GM23248 (cell line): ENCODE data around the gene BTNL3. TPM values are rescaled to one million over a fixed set of nuclear protein-coding genes. Genes with fewer than 3 reads are reported as not detected.

ENCODE experiments used
- DNase-seq: peaks from one replicate; pipeline ENCODE4 v3.0.0-alpha.2; 2015
- H2AFZ ChIP-seq: fragments of 200-600 bp; sonication (generic); 2 replicates; pipeline ENCODE4 v1.6.1; 2016; ENCODE audit warnings: antibody characterized with exemption
- H3F3A ChIP-seq: fragments of 200-600 bp; sonication (generic); 2 replicates; pipeline ENCODE4 v1.6.1; 2016; ENCODE audit warnings: mild to moderate bottlenecking, antibody characterized with exemption, mixed run types; ENCODE audit not compliant: insufficient read depth
- H3K27ac ChIP-seq: fragments of 200-600 bp; sonication (generic); 2 replicates; pipeline ENCODE4 v1.5.1; 2016; ENCODE audit warnings: mild to moderate bottlenecking
- H3K27me3 ChIP-seq: fragments of 200-600 bp; sonication (generic); replicated peaks from 2 replicates; pipeline ENCODE4 v1.6.1; 2016; ENCODE audit warnings: mild to moderate bottlenecking; ENCODE audit not compliant: insufficient read depth
- H3K36me3 ChIP-seq: fragments of 200-600 bp; sonication (generic); 2 replicates; pipeline ENCODE4 v1.6.1; 2016; ENCODE audit warnings: low read depth, mild to moderate bottlenecking
- H3K4me1 ChIP-seq: fragments of 200-600 bp; sonication (generic); 2 replicates; pipeline ENCODE4 v1.6.1; 2016; ENCODE audit warnings: mild to moderate bottlenecking; ENCODE audit not compliant: insufficient read depth
- H3K4me2 ChIP-seq: fragments of 200-600 bp; sonication (generic); one replicate; pipeline ENCODE4 v1.6.1; 2016; ENCODE audit warnings: mild to moderate bottlenecking; ENCODE audit not compliant: unreplicated experiment
- H3K4me3 ChIP-seq: fragments of 200-600 bp; sonication (generic); 2 replicates; pipeline ENCODE4 v1.5.1; 2016; ENCODE audit warnings: mild to moderate bottlenecking
- H3K79me2 ChIP-seq: fragments of 200-600 bp; sonication (generic); 2 replicates; pipeline ENCODE4 v1.6.1; 2016; ENCODE audit warnings: mild to moderate bottlenecking; ENCODE audit not compliant: insufficient read depth
- H3K9ac ChIP-seq: fragments of 200-600 bp; sonication (generic); 2 replicates; pipeline ENCODE4 v1.6.1; 2016; ENCODE audit warnings: mild to moderate bottlenecking
- H3K9me2 ChIP-seq: fragments of 200-600 bp; sonication (generic); 2 replicates; pipeline ENCODE4 v1.6.1; 2016; ENCODE audit warnings: mixed run types, mild to moderate bottlenecking, moderate library complexity; ENCODE audit not compliant: insufficient read depth
- H3K9me3 ChIP-seq: fragments of 200-600 bp; sonication (generic); one replicate; pipeline ENCODE4 v1.6.1; 2017; ENCODE audit warnings: low read depth
- H4K20me1 ChIP-seq: fragments of 200-600 bp; sonication (generic); 2 replicates; pipeline ENCODE4 v1.6.0; 2016; ENCODE audit not compliant: insufficient read depth
- EZH2 ChIP-seq: fragments of 200-600 bp; sonication (generic); IDR thresholded peaks from 2 replicates; pipeline ENCODE4 v1.6.1; 2018; ENCODE audit warnings: antibody characterized with exemption, mild to moderate bottlenecking; ENCODE audit not compliant: insufficient read depth, poor library complexity, severe bottlenecking
- EZH2phosphoT487 ChIP-seq: fragments of 200-600 bp; sonication (generic); IDR thresholded peaks from 2 replicates; pipeline ENCODE4 v1.6.1; 2018; ENCODE audit warnings: antibody characterized with exemption, moderate library complexity, mild to moderate bottlenecking, low read depth; ENCODE audit not compliant: insufficient read depth
- WGBS, 2 experiments: methylation state at CpG; one replicate each; pipeline ENCODE4 v1.1.6; 2015 to 2017; ENCODE audit warnings: low lambda C conversion rate in 2 of 2, low coverage in 1 of 2; ENCODE audit errors: missing lambda C conversion rate in 2 of 2; 5-methylcytosine and 5-hydroxymethylcytosine counted together
- in situ Hi-C: fragments of 300-500 bp; cut with MboI; formaldehyde crosslinking; loops from 2 replicates; pipeline ENCODE4 v1.15.0; 2020
- polyA plus RNA-seq: library from polyadenylated mRNA; unstranded; fragments of >200 nt; fragmentation: Nextera tagmentation; extraction: Ambion mirVana; gene quantifications from 2 replicates; pipeline ENCODE4 v1.2.1, GENCODE V29; 2016
- total RNA-seq: library from RNA; depleted of rRNA; stranded (reverse); fragments of >200 nt; shearing (Covaris generic); gene quantifications from 2 replicates; pipeline ENCODE4 v1.2.3, GENCODE V29; 2014

BTNL3 gene
- total and polyA plus RNA-seq, 2 experiments from 2014 or later = not detected

DNA sequence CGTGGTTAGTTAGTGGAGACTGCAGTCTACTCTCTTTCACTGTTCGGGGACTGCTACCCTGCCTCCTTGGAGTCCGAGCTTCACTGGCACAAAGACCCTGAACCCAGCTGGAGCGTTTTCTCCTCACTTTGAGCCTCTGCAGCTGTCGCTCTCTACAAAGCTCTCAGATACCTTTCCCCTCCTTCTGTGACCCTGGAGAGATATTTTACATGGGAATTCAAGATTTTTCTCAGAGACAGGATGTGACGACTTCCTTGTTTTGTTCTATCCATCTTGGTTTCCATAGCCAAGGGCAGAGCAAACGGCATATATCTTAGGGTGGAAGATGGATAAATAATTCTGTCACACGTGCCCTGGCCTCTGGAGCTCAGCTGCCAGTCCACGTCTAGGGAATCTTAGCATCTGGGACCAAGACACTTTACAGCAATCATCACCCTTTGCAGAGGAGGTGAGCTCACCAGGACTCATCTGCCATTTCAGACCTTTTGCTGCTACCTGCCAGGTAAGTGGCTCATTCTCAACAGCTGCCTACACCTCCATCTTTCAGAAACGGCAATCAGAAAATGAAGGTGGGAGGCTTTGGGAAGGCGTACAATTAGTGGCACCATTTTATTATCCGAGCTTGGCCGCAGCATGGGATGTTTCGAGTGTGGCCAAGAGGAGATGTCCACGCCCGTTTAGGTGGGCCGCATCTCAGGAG, 51.4 kb downstream of the BTNL3 start, which contains the start of gene BTNL9:
Gene BTNL9 (plus strand): TSS at position 336 of the 700 bp plus-strand sequence. CDS start 5,224 bp downstream, outside the sequence.
- TF ChIP-seq EZH2phosphoT487 = no peak
- no peak for TF ChIP-seq EZH2
- in situ Hi-C loops = loop anchor here (25.0 kb wide), 3 partner anchors 103 to 903 kb away; no protein-coding TSS in a partner anchor
- no peak within 1 kb of the TSS for H3K9ac ChIP-seq
- H3K9me2 ChIP-seq = no peaks in the 10 kb centered on the region
- H3K36me3 ChIP-seq = no peaks in the 10 kb centered on the region
- no peaks in the 10 kb centered on the region for H3K4me1 ChIP-seq
- no peak within 1 kb of the TSS for H2AFZ ChIP-seq
- no peaks in the 10 kb centered on the region for H3K79me2 ChIP-seq
- no peaks in the 10 kb centered on the region for H3F3A ChIP-seq
- no peak for DNase-seq
- no peak within 1 kb of the TSS for H3K4me2 ChIP-seq
- no peaks in the 10 kb centered on the region for H4K20me1 ChIP-seq
- WGBS, 2 experiments = 35 to 36% methylated on average over 17 of the region's 17 CpGs
- H3K4me3 ChIP-seq = no peak within 1 kb of the TSS
- H3K27me3 ChIP-seq = peaks cover 28% of the 10 kb centered on the region
- H3K9me3 ChIP-seq = no peaks in the 10 kb centered on the region
- H3K27ac ChIP-seq = no peak within 1 kb of the TSS

GRCh38 chr5:181040631-181040945, 51.9 kb downstream of the BTNL3 start:
- in situ Hi-C loops = loop anchor here (25.0 kb wide), 3 partner anchors 103 to 903 kb away; no protein-coding TSS in a partner anchor
- H3K79me2 ChIP-seq = no peaks in the 10 kb centered on the region
- no peak for TF ChIP-seq EZH2
- no peak for TF ChIP-seq EZH2phosphoT487
- peaks cover 28% of the 10 kb centered on the region for H3K27me3 ChIP-seq
- no peak overlapping the region for H3K4me3 ChIP-seq
- no peaks in the 10 kb centered on the region for H3K36me3 ChIP-seq
- no peaks in the 10 kb centered on the region for H3K4me1 ChIP-seq
- H3F3A ChIP-seq = no peaks in the 10 kb centered on the region
- H4K20me1 ChIP-seq = no peaks in the 10 kb centered on the region
- DNase-seq = no peak
- H3K9me2 ChIP-seq = no peaks in the 10 kb centered on the region
- H3K27ac ChIP-seq = no peak overlapping the region
- H3K9me3 ChIP-seq = no peaks in the 10 kb centered on the region
- H2AFZ ChIP-seq = no peak overlapping the region
- no peak overlapping the region for H3K4me2 ChIP-seq
- WGBS, 2 experiments = 43 to 45% methylated on average over 8 of the region's 8 CpGs
- no peak overlapping the region for H3K9ac ChIP-seq

- H3K4me1 ChIP-seq = no peaks in the 10 kb centered on the region
- no peak for TF ChIP-seq EZH2phosphoT487
- no peak for TF ChIP-seq EZH2
- no peak for DNase-seq
- no peak overlapping the region for H3K4me2 ChIP-seq
- in situ Hi-C loops = loop anchor here (25.0 kb wide), 3 partner anchors 104 to 904 kb away; no protein-coding TSS in a partner anchor
- no peaks in the 10 kb centered on the region for H3F3A ChIP-seq
- no peaks in the 10 kb centered on the region for H3K36me3 ChIP-seq
- no peaks in the 10 kb centered on the region for H3K9me3 ChIP-seq
- no peak overlapping the region for H2AFZ ChIP-seq
- H3K9me2 ChIP-seq = no peaks in the 10 kb centered on the region
- H3K4me3 ChIP-seq = no peak overlapping the region
- H3K9ac ChIP-seq = no peak overlapping the region
- no peaks in the 10 kb centered on the region for H4K20me1 ChIP-seq
- peaks cover 28% of the 10 kb centered on the region for H3K27me3 ChIP-seq
- H3K27ac ChIP-seq = no peak overlapping the region
- H3K79me2 ChIP-seq = no peaks in the 10 kb centered on the region
- 12 to 15% methylated on average over 6 of the region's 6 CpGs for WGBS, 2 experiments
Measured at GRCh38 chr5:181041043-181041442, 52.4 kb downstream of the BTNL3 start.

DNA sequence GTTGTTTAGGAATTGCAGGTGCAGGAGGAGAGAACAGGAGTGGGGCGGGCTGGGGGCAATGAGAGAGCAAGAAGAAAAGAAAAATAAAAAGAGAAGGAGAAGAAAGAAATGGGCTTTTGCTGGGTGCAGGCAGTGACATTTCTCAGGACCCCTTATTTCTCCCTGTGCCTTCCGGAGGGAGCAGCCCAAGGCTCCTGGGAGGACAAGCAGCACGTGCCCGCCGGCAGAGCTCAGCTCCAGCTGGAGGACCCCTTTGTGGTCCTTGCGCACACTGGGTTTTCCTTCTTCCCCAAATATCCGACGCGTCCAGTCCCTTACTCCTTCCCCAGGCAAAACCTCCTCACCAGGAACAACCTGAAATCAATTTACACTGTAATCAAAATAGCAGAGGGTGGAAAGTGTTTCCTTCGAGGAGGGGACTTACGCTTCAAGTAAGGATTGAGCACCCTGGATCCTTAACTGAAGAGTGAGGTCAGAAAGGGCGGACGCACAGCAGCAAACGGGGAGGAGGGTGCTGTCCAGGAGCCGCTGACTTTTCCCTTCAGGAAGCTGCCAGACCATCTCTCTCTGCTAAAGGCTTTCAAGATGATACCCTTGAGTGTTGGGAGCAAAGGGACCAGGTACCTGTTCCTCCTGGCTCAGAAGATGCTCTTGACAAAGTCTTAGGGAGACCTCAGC, 53.5 kb downstream of the BTNL3 start:
- no peak overlapping the region for H3K27ac ChIP-seq
- H3F3A ChIP-seq = no peaks in the 10 kb centered on the region
- no peaks in the 10 kb centered on the region for H3K9me3 ChIP-seq
- TF ChIP-seq EZH2phosphoT487 (no peak), EZH2 (no peak)
- H3K4me1 ChIP-seq = no peaks in the 10 kb centered on the region
- no peak for DNase-seq
- no peak overlapping the region for H2AFZ ChIP-seq
- no peak overlapping the region for H3K9ac ChIP-seq
- peaks cover 28% of the 10 kb centered on the region for H3K27me3 ChIP-seq
- in situ Hi-C loops = loop anchor here (25.0 kb wide), 3 partner anchors 105 to 905 kb away; no protein-coding TSS in a partner anchor
- 20 to 21% methylated on average over 15 of the region's 15 CpGs for WGBS, 2 experiments
- no peaks in the 10 kb centered on the region for H4K20me1 ChIP-seq
- H3K79me2 ChIP-seq = no peaks in the 10 kb centered on the region
- no peak overlapping the region for H3K4me2 ChIP-seq
- no peaks in the 10 kb centered on the region for H3K36me3 ChIP-seq
- no peak overlapping the region for H3K4me3 ChIP-seq
- H3K9me2 ChIP-seq = no peaks in the 10 kb centered on the region
